HEK293 (cell line): ENCODE results near the gene CSKMT.

ENCODE experiments used
- BCL6B ChIP-seq: fragments of 450-650 bp; formaldehyde crosslinking; IDR thresholded peaks from 2 replicates; pipeline ENCODE4 v1.5.1; 2017; ENCODE audit warnings: missing biosample characterization, missing genetic modification characterization
- KLF1 ChIP-seq: fragments of 450-650 bp; formaldehyde crosslinking; IDR thresholded peaks from 2 replicates; pipeline ENCODE4 v1.5.1; 2016; ENCODE audit warnings: missing biosample characterization, missing genetic modification characterization
- KLF10 ChIP-seq: fragments of 450-650 bp; IDR thresholded peaks from 2 replicates; pipeline ENCODE4 v1.5.1; 2018; ENCODE audit warnings: missing biosample characterization, mild to moderate bottlenecking, missing genetic modification characterization
- KLF16 ChIP-seq: fragments of 450-650 bp; formaldehyde crosslinking; IDR thresholded peaks from 2 replicates; pipeline ENCODE4 v1.5.1; 2017; ENCODE audit warnings: missing biosample characterization, missing genetic modification characterization
- PBX3 ChIP-seq: sonication (generic); formaldehyde crosslinking; IDR thresholded peaks from 2 replicates; pipeline ENCODE4 v1.8.1; 2022; ENCODE audit warnings: mild to moderate bottlenecking, moderate library complexity, missing genetic modification reagents
- PRDM2 ChIP-seq: fragments of 450-650 bp; formaldehyde crosslinking; IDR thresholded peaks from 2 replicates; pipeline ENCODE4 v1.5.1; 2016; ENCODE audit warnings: missing biosample characterization, missing genetic modification characterization, borderline replicate concordance
- SETDB1 ChIP-seq: IDR thresholded peaks from one replicate; pipeline ENCODE4 v1.6.1; 2017; ENCODE audit warnings: mild to moderate bottlenecking, low read length, moderate library complexity, mixed read lengths; ENCODE audit not compliant: insufficient read length
- SP2 ChIP-seq: fragments of 450-650 bp; formaldehyde crosslinking; IDR thresholded peaks from 2 replicates; pipeline ENCODE4 v1.5.1; 2016; ENCODE audit warnings: missing biosample characterization, missing genetic modification characterization
- SP3 ChIP-seq: fragments of 450-650 bp; formaldehyde crosslinking; IDR thresholded peaks from 2 replicates; pipeline ENCODE4 v1.5.1; 2016; ENCODE audit warnings: missing biosample characterization, missing genetic modification characterization
- ZBTB7A ChIP-seq: fragments of 450-650 bp; formaldehyde crosslinking; IDR thresholded peaks from 2 replicates; pipeline ENCODE4 v1.5.1; 2016; ENCODE audit warnings: low read depth, missing biosample characterization, missing genetic modification characterization
- ZFP37 ChIP-seq: fragments of 450-650 bp; formaldehyde crosslinking; IDR thresholded peaks from 2 replicates; pipeline ENCODE4 v1.5.1; 2016; ENCODE audit warnings: missing biosample characterization, missing genetic modification characterization
- ZFP41 ChIP-seq: fragments of 450-650 bp; formaldehyde crosslinking; IDR thresholded peaks from 2 replicates; pipeline ENCODE4 v1.5.1; 2016; ENCODE audit warnings: missing biosample characterization, missing genetic modification characterization, borderline replicate concordance
- ZNF138 ChIP-seq: fragments of 450-650 bp; formaldehyde crosslinking; IDR thresholded peaks from 2 replicates; pipeline ENCODE4 v1.5.1; 2016; ENCODE audit warnings: missing biosample characterization, missing genetic modification characterization, borderline replicate concordance
- ZNF221 ChIP-seq: fragments of 450-650 bp; formaldehyde crosslinking; IDR thresholded peaks from 2 replicates; pipeline ENCODE4 v1.5.1; 2017; ENCODE audit warnings: missing biosample characterization, missing genetic modification characterization, borderline replicate concordance
- ZNF324 ChIP-seq: fragments of 450-650 bp; formaldehyde crosslinking; IDR thresholded peaks from 2 replicates; pipeline ENCODE4 v1.5.1; 2016; ENCODE audit warnings: missing biosample characterization, missing genetic modification characterization
- ZNF341 ChIP-seq: fragments of 450-650 bp; formaldehyde crosslinking; IDR thresholded peaks from 2 replicates; pipeline ENCODE4; 2016; ENCODE audit warnings: low read depth, missing biosample characterization, missing genetic modification characterization
- ZNF398 ChIP-seq: fragments of 450-650 bp; formaldehyde crosslinking; IDR thresholded peaks from 2 replicates; pipeline ENCODE4 v1.5.1; 2017; ENCODE audit warnings: missing biosample characterization, missing genetic modification characterization
- ZNF423 ChIP-seq: fragments of 450-650 bp; formaldehyde crosslinking; IDR thresholded peaks from 2 replicates; pipeline ENCODE4 v1.5.1; 2016; ENCODE audit warnings: missing biosample characterization, missing genetic modification characterization
- ZNF488 ChIP-seq: fragments of 450-650 bp; formaldehyde crosslinking; IDR thresholded peaks from 2 replicates; pipeline ENCODE4 v1.5.1; 2016; ENCODE audit warnings: missing biosample characterization, missing genetic modification characterization
- ZNF514 ChIP-seq: fragments of 450-650 bp; formaldehyde crosslinking; IDR thresholded peaks from 2 replicates; pipeline ENCODE4 v1.5.1; 2016; ENCODE audit warnings: missing biosample characterization, missing genetic modification characterization
- ZNF518A ChIP-seq: fragments of 450-650 bp; formaldehyde crosslinking; conservative IDR thresholded peaks from 2 replicates; pipeline ENCODE4 v1.5.1; 2016; ENCODE audit warnings: low read depth, missing biosample characterization, missing genetic modification characterization
- ZNF549 ChIP-seq: fragments of 450-650 bp; IDR thresholded peaks from 2 replicates; pipeline ENCODE4 v1.5.1; 2018; ENCODE audit warnings: missing biosample characterization, missing genetic modification characterization, mild to moderate bottlenecking, inconsistent platforms, moderate library complexity
- ZNF654 ChIP-seq: fragments of 450-650 bp; formaldehyde crosslinking; IDR thresholded peaks from 2 replicates; pipeline ENCODE4 v1.5.1; 2016; ENCODE audit warnings: low read depth, missing biosample characterization, missing genetic modification characterization

CSKMT gene

GRCh38 chr11:62709247-62710000 is 44.3 kb downstream of the CSKMT start (continued):
- TF ChIP-seq PRDM2 (tag by site-specific recombination) (no peak), ZFP37 (tag by site-specific recombination) (no peak), PBX3 (no peak), KLF10 (tag by site-specific recombination) (no peak), ZNF221 (tag by site-specific recombination) (no peak), ZNF654 (tag by site-specific recombination) (no peak), ZNF138 (no peak), ZNF514 (tag by site-specific recombination) (no peak), KLF1 (tag by site-specific recombination) (no peak), ZNF549 (tag by site-specific recombination) (no peak), BCL6B (no peak), ZNF341 (peak; percentile 49; the same call in 1 of the 2 replicates), ZNF324 (tag by site-specific recombination) (no peak), ZNF518A (tag by site-specific recombination) (no peak), ZNF423 (no peak), ZBTB7A (tag by site-specific recombination) (no peak), ZNF398 (tag by site-specific recombination) (peak; percentile 93), SP2 (tag by site-specific recombination) (0 out of 2 replicates have a peak, but pooled peaks have one; percentile 10), ZNF488 (tag by site-specific recombination) (no peak), KLF16 (0 out of 2 replicates have a peak, but pooled peaks have one; percentile 22), SETDB1 (no peak), SP3 (tag by site-specific recombination) (peak; percentile 71), ZFP41 (tag by site-specific recombination) (no peak)
